Upper lobe of left lung (tissue), 4 donors: ENCODE results near the gene N4BP2.

Experiments
- EP300 ChIP-seq, 4 donors: sonication (generic); formaldehyde crosslinking; IDR thresholded peaks; one replicate each; pipeline ENCODE4 v1.5.1; 2017; ENCODE audit warnings: antibody characterized with exemption in 4 of 4, control low read depth in 2 of 4
- POLR2A ChIP-seq, 4 donors: fragments of 450-650 bp; IDR thresholded peaks; one replicate each; pipeline ENCODE4 v1.5.1; 2016 to 2017; ENCODE audit warnings: antibody characterized with exemption in 4 of 4, mild to moderate bottlenecking in 2 of 4
- POLR2AphosphoS5 ChIP-seq, 2 donors: sonication (generic); formaldehyde crosslinking; IDR thresholded peaks; one replicate each; pipeline ENCODE4 v1.5.1; 2017; ENCODE audit warnings: antibody characterized with exemption in 2 of 2
- TF ChIP-seq, protein P1 (sequence below), 6 experiments: fragments of 450-650 bp in 4 of 6; fragments of 200-600 bp in 2 of 6; sonication (generic) in 2 of 6; IDR thresholded peaks; one replicate each; pipeline ENCODE4 v1.5.1; 2016 to 2019; ENCODE audit warnings: antibody characterized with exemption in 6 of 6

DNA sequence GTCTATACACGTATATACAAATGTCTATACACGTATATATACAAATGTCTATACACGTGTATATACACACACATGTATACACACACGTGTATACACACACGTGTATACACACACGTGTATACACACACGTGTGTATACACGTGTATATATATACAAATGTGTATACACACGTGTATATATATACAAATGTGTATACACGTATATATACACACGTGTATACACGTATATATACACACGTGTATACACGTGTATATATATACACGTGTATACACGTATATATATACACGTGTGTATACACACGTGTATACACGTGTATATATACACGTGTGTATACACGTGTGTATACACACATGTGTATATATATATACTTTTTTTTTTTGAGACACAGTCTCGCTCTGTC lies 23.9 kb upstream of the N4BP2 start:
- TF ChIP-seq, protein P1, sequence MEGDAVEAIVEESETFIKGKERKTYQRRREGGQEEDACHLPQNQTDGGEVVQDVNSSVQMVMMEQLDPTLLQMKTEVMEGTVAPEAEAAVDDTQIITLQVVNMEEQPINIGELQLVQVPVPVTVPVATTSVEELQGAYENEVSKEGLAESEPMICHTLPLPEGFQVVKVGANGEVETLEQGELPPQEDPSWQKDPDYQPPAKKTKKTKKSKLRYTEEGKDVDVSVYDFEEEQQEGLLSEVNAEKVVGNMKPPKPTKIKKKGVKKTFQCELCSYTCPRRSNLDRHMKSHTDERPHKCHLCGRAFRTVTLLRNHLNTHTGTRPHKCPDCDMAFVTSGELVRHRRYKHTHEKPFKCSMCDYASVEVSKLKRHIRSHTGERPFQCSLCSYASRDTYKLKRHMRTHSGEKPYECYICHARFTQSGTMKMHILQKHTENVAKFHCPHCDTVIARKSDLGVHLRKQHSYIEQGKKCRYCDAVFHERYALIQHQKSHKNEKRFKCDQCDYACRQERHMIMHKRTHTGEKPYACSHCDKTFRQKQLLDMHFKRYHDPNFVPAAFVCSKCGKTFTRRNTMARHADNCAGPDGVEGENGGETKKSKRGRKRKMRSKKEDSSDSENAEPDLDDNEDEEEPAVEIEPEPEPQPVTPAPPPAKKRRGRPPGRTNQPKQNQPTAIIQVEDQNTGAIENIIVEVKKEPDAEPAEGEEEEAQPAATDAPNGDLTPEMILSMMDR (IDR thresholded peaks at IDR 0.05): no peak
- TF ChIP-seq POLR2A (IDR thresholded peaks at IDR 0.05) (no peak), POLR2AphosphoS5 (IDR thresholded peaks at IDR 0.05) (no peak), EP300 (IDR thresholded peaks at IDR 0.05) (no peak)
